Measurements from ENCODE around the gene PNLIP.

Gene PNLIP

GRCh38 chr10:116545756-116546155 is at the start of gene PNLIP:
PNLIP (plus strand) TSS chr10:116545931; CDS start chr10:116546093, 162 bp downstream.
- DNase-seq: no peak

GRCh38 chr10:116504786-116505185 is 40.9 kb upstream of the PNLIP start:
- DNase-seq: no peak

GRCh38 chr10:116510565-116510964 is 35.2 kb upstream of the PNLIP start:
- DNase-seq: no peak

- no peak for DNase-seq
Measured at GRCh38 chr10:116511365-116511764, 34.4 kb upstream of the PNLIP start.

- no peak for DNase-seq
Measured at GRCh38 chr10:116521424-116522290, 24.1 kb upstream of the PNLIP start.

- no peak for DNase-seq
Measured at GRCh38 chr10:116522803-116523381, 22.8 kb upstream of the PNLIP start.

GRCh38 chr10:116524736-116525135 is 21.0 kb upstream of the PNLIP start:
- DNase-seq: no peak

GRCh38 chr10:116526219-116526618 is 19.5 kb upstream of the PNLIP start:
- no peak for DNase-seq

- no peak for DNase-seq
Measured at GRCh38 chr10:116536810-116537209, 8.9 kb upstream of the PNLIP start.

- no peak for DNase-seq
Measured at GRCh38 chr10:116538456-116538855, 7.3 kb upstream of the PNLIP start.

GRCh38 chr10:116538992-116539391 is 6.7 kb upstream of the PNLIP start:
- no peak for DNase-seq

GRCh38 chr10:116540814-116541213 is 4.9 kb upstream of the PNLIP start:
- DNase-seq: no peak

- DNase-seq: no peak
Measured at GRCh38 chr10:116542007-116542677, 3.6 kb upstream of the PNLIP start.

- no peak for DNase-seq
Measured at GRCh38 chr10:116545122-116545521, 609 bp upstream of the PNLIP start.

- no peak for DNase-seq
Measured at GRCh38 chr10:116548301-116548700, 2.6 kb downstream of the PNLIP start.

- DNase-seq: no peak
Measured at GRCh38 chr10:116553378-116553980, 7.7 kb downstream of the PNLIP start.

- DNase-seq: no peak
Measured at GRCh38 chr10:116554628-116555027, 8.9 kb downstream of the PNLIP start.

GRCh38 chr10:116555880-116556279 is 10.1 kb downstream of the PNLIP start:
- DNase-seq: no peak

- DNase-seq: no peak
Measured at GRCh38 chr10:116557305-116557880, 11.7 kb downstream of the PNLIP start.

GRCh38 chr10:116565534-116565933 is 19.8 kb downstream of the PNLIP start:
- DNase-seq: no peak

- DNase-seq: no peak
Measured at GRCh38 chr10:116566932-116567331, 21.2 kb downstream of the PNLIP start.

- no peak for DNase-seq
Measured at GRCh38 chr10:116567335-116567734, 21.6 kb downstream of the PNLIP start.

GRCh38 chr10:116574797-116575196 is 29.1 kb downstream of the PNLIP start:
- no peak for DNase-seq

Measured in NCI-H1930 (cell line).